Esophagus squamous epithelium (tissue), 4 donors: ENCODE measurements around the gene WDR12.

Source experiments
- CTCF ChIP-seq, 6 experiments: fragments of 450-650 bp in 4 of 6; fragments of 200-600 bp in 2 of 6; sonication (generic) in 2 of 6; IDR thresholded peaks; one replicate each; pipeline ENCODE4 v1.5.1; 2016 to 2019; ENCODE audit warnings: antibody characterized with exemption in 6 of 6, mild to moderate bottlenecking in 4 of 6, moderate library complexity in 4 of 6
- POLR2A ChIP-seq, 4 donors: fragments of 450-650 bp; IDR thresholded peaks; one replicate each; pipeline ENCODE4 v1.6.1; 2017; ENCODE audit warnings: antibody characterized with exemption in 4 of 4, mild to moderate bottlenecking in 4 of 4, moderate library complexity in 3 of 4

- TF ChIP-seq CTCF (IDR thresholded peaks at IDR 0.05) (no peak), POLR2A (IDR thresholded peaks at IDR 0.05) (no peak)
Measured at GRCh38 chr2:202841090-202841867, 70.2 kb downstream of the WDR12 start.
